HG03521 (cell line): ENCODE results near the gene CACNA1E.

Experiments
- ATAC-seq: cut with Tn5 transposase; IDR thresholded peaks from one replicate; pipeline ENCODE4 v1.9.1; 2021; ENCODE audit warnings: mild to moderate bottlenecking, moderate library complexity; ENCODE audit not compliant: unreplicated experiment

CACNA1E gene

DNA sequence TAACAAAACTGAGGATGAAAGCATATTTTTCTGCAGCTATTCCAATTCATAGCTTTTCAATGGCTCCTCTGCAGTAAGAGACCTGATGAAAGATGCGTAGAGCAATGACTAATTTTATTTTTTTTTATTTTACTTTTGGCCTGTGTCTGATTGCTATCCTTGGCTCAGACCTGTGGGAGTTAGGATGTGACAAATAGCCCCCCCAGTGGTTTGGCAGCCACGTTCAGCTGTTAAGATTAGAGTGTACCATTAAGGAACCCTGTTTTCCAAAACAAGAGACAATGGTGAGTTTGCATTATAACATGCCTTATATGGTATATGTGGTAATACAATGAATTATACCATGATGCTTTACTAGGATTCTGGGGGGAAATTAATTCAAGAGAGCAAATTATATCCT lies 264.7 kb downstream of the CACNA1E start:
- no peak for ATAC-seq

DNA sequence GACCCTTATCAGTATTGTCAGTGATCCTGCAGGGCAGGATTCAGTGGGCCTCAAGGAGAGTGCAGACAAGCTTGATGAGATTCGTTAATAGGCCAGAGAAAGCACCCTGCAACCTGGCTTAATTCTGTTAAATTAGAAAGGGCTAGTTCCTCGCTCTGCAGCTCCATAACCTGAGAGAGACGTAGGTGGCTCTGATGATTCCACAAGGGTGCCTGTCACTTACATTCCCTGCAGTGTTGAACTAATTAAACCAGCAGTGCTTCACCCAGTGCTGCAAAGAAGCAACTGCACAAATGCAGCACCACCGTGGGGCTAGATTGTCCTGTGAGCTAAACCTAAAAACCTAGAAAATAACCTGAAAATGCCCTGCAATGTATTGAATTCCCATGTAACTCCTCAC lies 270.8 kb downstream of the CACNA1E start:
- no peak for ATAC-seq

DNA sequence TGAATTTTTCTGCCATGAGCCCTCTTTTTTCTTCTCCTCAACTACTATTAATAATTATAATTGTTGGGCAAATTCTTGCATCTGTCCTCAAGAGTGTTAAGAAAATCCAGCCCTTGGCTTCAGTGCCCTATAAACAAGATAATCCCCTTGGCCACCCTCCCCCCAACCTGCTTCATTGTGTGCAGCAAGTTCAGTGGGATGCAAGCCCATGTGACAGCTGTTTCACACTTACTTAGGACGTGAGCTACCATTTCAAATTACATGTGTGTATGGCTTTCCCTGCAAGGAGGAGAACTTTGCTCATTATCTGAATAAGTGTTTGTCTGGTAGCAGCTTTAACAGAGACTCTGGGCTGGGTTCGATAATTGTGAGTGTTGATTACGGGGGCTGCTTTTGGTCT lies 276.2 kb downstream of the CACNA1E start:
- ATAC-seq, result no peak

DNA sequence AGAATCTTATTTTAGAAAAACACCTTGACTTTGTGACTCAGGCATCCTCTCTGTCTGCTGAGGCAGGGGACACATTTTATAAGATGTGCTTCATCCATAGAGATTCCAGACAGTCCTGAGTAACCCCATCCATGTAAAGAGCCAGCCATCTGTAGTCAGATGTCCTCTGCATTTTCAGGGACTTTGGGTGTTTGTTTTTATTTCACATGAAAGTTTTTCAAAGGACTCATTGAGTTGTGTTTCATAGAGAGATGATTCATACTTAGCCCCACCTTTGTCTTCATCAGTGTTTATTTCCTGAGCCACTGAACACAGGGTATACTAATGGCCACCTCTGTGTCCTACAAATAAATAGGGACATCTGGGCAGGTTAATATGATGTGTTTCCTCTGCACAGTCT lies 280.4 kb downstream of the CACNA1E start:
- ATAC-seq, result no peak

DNA sequence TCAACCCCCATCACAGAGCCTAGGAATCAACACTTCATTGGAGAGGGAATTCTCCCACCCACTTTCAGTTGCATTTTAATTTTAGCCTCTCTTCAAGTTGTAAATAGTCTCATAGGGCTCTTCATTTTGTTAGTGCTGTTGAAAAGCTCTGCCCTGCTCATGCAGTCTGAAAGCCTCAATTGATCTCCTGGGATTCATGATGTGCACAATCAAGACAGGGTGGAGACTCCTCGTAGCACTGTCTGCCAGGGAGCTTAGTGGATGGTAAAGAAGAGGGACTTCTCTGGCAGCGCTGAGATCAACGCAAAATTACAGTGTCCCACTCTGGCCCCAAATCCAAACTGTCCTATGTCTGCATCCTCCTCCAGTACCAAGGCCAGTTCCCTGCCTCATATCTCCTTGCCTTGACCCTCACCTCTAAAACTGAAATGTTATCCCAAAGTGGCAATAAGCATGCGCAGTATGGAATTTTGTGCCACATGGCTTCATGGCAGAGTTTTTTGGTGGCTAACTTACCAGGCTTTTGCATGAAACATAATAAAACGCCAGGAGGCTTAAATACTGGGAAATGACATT lies 282.2 kb downstream of the CACNA1E start:
- no peak for ATAC-seq

DNA sequence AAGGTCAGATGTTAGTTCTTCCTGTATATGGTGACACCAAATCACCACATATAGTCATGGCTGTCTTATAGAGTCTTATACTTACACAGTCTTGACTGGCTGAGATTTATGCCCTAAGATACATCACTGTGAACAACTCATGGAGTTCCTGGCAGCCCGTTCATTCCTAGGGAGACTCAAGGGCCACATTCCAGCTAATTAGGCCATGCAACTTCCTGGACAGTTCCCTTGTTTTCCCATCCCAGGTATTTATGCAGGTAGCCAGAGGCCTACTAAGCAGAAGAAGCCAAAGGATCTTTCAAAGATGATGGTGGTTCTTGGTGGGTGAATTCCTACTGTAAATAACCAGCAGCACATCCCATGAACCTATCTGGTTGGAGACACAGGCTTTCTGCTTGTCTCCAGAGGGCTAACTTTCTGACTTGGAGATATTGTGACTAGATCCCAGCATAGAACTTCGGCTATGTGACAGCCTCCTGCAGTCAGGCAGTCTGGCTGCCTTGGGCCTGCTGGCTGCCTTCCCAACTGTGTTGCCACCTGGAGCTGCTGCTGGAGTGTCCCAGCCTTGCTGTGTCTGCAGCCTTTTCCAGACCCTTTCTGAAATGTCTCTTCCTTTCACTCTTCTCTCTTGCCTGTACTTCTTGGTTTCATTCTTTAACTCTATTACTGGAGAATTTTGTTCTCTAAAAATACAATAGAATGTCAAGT lies 283.8 kb downstream of the CACNA1E start:
- no peak for ATAC-seq

DNA sequence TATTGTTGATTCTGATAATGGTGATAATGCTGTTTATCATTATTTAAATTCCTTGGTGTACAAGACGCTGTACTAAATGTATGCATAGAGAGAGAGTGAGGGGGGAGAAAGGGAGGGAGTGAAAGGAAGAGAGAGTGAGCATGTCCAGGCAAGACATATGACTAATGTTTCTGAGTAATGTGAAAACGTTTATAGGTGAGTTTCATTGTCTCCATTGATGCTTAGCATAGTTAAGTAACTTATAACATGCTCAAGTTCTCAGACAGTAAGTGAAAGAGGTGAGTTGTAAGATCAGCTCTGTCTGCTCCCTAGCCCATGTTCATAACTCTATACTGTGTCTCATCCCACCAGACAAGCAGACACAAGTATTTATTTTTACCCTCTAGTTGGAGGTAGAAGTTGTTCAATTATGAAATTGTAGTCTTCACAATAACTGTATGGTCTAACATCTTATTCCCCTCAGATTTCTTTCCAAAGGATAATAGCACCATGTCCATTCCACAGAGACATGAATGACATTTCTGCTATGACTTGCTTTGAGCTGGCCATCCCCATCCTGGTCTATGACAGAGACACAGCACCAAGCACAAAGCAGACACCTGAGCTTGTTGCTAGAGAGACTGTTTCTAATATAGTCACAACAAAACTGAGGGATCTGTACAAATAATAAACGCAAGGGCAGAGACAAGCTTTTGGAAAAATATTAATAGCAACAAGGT lies 285.1 kb downstream of the CACNA1E start:
- ATAC-seq, result no peak

DNA sequence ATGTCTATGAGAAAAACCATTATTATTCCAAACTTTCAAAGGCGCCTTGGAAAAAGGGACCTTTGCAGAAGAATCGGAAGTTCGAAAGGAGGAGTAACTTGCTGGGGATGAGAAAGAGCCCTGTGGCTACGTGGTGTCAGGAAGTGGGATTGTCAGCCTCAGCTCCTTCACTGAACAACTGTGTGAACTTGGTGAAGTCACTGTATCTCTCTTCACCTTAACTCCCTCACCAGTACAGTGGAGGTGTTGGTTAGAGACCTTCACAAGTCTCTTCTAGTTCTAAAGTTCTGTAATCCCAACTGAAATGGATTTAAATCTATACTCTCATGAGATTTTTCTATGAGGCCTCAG lies 285.6 kb downstream of the CACNA1E start:
- ATAC-seq, result no peak

DNA sequence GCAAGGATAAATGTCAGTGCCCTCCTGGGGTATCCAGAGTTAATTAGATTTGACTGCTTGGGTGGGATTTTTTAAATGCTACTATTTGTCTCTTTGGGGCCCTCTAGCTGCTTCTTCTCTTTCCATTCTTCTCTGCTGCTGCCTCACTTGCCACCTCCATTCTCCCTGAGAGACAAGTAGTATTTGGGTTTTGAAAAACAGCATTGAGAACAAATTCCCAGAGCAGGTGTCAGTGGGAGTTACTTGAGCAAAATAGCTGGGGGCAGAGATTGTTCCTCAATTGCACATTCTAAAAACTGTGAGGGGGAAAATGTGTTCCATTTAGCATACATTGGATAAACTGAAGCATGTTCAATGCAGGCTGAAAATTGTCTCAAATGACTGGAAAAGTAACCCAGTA lies 286.5 kb downstream of the CACNA1E start:
- no peak for ATAC-seq

DNA sequence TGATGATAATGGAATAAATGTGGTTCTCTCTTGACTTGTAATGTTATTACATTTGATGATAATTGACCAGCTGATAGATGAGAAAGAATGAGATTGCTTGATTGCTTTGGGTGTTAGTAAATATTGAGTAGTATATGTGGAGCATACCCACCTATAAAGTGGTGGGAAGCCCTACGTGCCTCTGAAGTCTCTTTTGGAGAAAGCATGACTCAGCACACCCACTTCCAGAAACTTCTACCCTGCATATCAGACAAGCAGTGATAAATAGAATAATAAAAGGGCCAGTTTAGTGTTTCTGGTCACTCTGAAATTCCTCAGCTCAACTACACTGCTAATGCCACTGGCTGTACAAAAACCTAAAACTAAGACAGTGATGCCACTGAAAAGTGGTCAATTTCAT lies 289.4 kb downstream of the CACNA1E start:
- ATAC-seq, result no peak

DNA sequence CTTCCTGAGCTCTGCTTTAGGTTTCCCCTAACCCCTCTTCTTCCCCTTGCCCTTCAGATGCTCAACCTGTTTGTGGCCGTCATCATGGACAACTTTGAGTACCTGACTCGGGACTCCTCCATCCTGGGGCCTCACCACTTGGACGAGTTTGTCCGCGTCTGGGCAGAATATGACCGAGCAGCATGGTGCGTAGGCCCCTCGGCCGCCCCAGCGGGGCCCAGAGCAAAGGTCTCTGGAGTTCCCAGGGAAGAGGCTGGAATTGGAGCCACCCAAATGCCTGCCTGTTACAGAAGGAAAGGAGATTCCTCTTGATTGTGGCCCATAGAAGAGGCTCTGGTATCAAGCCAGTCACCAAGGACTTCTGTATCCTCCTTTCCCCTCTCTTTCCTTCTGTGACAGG lies 292.7 kb downstream of the CACNA1E start:
- no peak for ATAC-seq

DNA sequence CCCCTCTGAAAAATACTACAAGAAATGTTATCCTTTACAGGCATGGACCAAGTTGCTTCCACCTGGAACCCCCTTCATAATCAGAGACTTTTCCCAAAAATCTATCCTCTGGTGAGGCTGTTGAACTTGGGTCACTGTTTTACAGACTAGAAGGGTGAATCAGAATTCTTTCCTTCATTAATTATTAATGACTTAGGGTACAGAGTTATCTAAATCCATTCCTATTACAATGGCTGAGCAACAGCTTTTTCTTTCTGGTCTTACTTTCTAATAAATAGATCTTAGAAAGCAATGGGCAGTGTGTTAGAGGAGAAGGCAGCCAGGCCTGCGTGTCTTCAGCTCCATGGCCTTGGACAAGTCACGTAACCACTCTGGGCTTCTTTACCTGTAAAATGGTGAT lies 294.0 kb downstream of the CACNA1E start:
- no peak for ATAC-seq

DNA sequence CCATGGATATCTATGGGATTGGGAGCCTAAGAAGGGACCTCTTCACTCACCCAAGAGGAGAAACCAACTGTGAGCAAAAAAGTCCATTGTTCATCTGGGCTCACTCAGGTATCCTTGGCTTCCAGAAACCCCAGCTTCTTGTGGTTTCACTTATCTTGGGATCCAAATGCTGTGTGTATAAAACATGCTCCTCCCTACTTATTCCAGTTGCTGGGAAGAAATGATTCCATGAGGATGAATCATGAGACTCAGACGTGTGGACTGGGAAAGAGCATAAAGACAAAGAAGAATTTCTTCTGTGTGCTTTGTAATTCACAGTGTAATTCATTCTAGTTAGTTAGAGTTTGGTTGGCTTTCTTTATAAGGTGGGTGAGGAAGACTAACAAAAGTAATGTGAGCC lies 294.5 kb downstream of the CACNA1E start:
- ATAC-seq, result no peak

DNA sequence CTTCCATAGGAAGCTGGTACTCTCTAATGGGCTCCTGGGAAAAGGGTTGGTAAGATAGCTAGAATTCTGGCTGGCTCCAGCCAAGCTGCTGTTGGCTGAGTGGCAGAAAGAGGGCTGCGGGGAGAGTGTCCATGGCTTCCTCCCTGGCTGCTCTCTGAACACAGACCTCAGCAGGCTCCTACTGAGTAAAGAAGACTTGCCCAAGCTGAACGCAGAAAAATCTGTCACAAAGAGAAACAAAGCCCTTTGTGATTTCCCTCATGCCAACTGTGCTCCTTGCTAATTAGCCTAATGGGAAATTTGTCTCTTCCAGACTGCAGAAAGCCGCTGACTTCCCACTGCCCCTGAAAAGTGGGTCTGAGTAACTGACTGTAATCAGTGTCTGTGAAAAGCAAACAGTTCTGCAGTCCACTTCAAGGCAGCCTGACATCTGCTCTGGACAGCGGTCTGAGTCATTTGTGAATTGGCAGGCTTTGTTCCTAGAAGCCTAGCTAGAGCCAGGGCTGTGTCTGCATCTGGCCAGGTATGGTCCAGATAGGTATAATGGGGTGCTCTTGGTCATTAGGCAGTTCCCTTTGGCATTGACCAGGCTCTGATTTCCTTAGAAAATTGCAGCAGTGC lies 295.4 kb downstream of the CACNA1E start:
- ATAC-seq, result no peak

DNA sequence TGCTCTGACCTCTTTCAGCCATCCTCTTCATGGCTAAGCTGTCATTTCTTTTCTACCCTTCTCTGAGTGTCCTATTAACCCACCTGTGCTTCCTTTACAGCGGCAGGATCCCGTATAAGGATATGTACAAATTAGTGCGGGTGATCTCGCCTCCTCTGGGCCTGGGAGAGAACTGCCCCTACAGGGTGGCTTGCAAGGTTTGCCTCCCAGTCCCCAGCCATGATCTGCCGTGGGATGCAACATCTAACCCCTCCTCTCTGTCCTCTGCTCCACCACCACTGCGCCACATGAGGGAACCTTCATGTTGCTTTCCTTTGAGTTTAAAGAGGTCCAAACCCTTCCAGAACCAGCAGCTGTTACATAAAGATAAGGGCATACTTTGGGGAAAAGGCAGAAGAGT lies 296.0 kb downstream of the CACNA1E start:
- ATAC-seq, result no peak

DNA sequence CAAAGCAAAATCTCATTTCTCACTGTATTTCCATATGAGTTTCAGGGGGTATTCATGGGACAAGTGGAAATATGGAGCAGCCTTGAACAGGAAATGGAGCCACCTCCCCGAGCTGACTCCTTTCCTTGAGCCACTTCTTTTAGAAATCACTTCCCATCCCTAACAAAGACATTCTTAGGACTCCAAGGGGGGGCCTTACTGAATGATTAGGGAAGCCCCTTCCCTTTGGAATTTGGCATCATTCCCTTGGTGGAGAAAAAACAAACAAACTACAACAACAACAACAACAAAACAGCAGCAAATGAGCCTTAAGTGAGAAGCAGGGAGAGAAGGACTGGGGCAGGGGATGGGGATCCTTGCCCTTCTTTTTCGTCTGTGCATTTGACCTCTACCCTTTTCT lies 299.9 kb downstream of the CACNA1E start:
- no peak for ATAC-seq

DNA sequence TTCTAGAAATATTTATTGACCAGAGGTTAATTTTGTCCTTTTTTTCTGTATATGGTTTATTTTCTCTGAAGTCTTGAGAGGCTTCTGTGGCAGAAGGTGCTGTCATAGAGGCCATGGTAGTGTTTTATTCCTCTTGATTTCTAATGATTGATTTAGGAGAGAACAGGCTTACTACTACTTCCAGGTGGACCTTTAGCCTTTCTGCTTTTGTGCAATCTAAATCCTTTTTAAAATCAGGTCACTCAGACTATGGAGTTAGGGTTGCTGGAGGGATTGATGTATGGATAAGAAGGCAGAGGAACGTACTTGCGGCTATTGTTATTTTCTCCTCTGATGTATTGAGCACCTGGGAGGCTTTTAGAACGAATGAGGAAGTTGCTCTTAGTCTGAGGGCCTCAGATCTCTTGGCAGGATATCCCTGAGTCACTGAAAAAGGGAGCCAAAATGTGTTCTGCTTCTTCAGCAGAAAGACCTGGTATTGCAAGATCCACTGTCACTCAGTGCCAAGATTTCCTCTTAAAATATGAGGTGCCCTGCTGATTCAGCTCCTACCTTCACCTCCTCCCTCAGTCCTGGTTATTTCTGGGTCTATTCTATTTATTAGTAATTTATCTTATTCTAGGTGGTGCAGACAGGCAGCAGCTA lies 300.8 kb downstream of the CACNA1E start:
- no peak for ATAC-seq

DNA sequence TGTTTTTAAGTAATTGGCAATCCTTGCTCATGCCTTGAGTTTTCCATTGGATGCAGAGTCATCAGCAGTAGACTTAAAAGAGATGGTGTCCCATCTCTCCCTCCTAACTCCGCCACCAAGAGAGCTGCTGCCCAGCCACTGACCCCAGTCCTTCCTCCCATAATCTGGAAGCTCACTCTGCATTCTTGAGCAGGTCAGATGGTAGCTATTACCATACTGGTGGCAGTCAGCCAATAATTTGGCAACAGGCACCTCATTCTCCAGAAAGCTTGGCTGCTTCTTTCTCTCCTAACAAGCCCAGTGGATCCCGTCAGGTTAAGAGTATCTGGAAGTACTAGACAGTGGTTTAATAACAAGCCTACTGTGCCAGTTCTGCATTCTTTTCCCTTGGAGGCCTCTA lies 306.1 kb downstream of the CACNA1E start:
- no peak for ATAC-seq

DNA sequence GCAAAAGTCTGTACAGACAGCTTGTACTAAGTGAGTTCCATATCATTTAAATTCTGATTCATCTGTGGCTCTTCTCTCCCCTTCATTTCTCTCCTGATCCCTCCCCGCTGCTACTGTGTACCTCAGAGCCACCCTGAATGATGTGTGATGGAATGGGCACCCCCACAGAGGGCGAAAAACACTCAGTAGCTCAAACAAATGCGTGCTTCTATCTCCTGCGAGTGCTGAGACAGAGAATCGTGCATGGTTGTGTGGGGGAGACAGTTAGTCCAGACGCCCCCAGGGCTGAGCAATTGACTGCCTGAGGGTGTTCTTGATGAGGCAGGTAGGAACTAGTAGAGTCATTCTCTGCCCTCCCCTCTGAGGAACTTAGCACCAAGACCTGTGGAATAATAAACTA lies 308.4 kb downstream of the CACNA1E start:
- ATAC-seq, result no peak

DNA sequence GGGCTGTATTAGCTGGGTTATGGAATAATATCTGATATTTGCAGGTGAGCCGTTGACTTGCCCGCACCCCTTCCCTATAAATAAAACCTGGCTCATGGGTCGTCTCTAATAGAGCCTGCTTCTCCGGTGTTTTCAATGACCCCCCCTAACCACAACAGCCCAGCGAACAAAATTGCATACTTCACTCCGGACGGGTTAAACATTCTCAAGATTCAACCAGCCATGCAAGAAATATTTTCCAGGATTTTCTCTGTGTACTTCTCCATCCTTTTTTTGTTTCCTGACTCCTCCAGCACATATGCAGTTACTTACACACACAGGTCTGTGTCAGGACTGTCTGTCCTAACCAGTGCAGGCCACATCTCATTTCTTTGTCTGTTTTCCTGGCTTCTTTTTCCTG lies 310.5 kb downstream of the CACNA1E start:
- no peak for ATAC-seq

DNA sequence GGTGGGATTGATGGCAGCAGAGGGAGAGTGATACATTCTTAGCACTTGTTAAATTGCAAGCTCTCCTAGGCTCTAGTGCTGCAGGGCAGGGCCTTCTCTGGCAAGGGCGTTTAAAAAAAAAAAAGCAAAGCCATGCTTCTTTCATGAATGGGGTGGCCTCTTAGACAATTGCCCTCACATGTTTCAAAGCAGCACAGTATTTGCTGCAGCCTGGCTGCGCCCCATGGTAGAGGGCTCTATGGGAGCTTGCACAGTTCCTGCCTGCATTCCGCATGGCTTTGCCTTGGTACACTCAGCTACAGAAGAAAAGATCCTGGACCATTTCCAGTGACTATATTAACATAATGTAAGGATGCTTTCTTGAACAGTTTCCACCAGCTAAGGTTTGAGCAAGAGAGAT lies 311.0 kb downstream of the CACNA1E start:
- no peak for ATAC-seq
